GM12878 (cell line): ENCODE measurements around the gene STXBP1.

Experiments used
- EP300 ChIP-seq, 2 experiments: fragments of 150-350 bp in 1 of 2; IDR thresholded peaks; 2 replicates each; pipeline ENCODE4 v1.6.1; 2011 to 2012; ENCODE audit warnings: low read depth in 2 of 2, low read length in 2 of 2, borderline replicate concordance in 1 of 2, improper control_type of control experiment in 1 of 2, inconsistent platforms in 1 of 2; ENCODE audit not compliant: control insufficient read depth in 1 of 2
- MTA3 ChIP-seq: IDR thresholded peaks from 2 replicates; pipeline ENCODE4 v1.6.1; 2012; ENCODE audit warnings: low read length, inconsistent platforms, borderline replicate concordance
- TF ChIP-seq, protein P1 (sequence below), 3 experiments: IDR thresholded peaks in 2 of 3; conservative IDR thresholded peaks in 1 of 3; 2 replicates each; pipeline ENCODE4 v1.5.1; 2011; ENCODE audit warnings: low read depth in 3 of 3, low read length in 3 of 3, mild to moderate bottlenecking in 3 of 3, control low read depth in 2 of 3, moderate library complexity in 2 of 3, inconsistent platforms in 1 of 3, mixed read lengths in 1 of 3; ENCODE audit not compliant: control insufficient read depth in 2 of 3, insufficient read depth in 1 of 3; ENCODE audit errors: extremely low read depth in 1 of 3

DNA sequence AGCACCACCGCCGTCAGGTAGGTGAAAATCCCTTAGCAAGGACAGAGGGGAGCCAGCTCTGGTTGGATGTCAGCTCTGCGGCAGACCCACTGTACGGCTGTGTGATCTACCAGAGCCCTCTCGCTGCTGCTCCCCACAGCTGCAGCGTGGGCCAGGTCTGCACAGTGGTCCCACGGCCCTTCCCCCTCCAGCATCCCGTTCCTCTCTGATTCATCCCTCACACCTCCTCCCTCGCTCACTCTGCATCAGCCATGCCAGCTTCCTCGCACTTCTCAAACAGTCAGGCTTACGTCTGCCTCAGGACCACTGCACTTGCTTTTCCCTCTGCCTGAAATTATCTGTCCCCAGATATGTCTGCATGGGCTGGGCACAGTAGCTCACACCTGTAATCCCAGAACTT lies 68.1 kb downstream of the STXBP1 start:
- TF ChIP-seq EP300 (IDR thresholded peaks at IDR 0.05; ENCODE audit: borderline replicate concordance in 1 of 2, control insufficient read depth in 1 of 2, low read depth in 2 of 2, low read length in 2 of 2), result no peak
- no peak for TF ChIP-seq MTA3
- TF ChIP-seq, protein P1, sequence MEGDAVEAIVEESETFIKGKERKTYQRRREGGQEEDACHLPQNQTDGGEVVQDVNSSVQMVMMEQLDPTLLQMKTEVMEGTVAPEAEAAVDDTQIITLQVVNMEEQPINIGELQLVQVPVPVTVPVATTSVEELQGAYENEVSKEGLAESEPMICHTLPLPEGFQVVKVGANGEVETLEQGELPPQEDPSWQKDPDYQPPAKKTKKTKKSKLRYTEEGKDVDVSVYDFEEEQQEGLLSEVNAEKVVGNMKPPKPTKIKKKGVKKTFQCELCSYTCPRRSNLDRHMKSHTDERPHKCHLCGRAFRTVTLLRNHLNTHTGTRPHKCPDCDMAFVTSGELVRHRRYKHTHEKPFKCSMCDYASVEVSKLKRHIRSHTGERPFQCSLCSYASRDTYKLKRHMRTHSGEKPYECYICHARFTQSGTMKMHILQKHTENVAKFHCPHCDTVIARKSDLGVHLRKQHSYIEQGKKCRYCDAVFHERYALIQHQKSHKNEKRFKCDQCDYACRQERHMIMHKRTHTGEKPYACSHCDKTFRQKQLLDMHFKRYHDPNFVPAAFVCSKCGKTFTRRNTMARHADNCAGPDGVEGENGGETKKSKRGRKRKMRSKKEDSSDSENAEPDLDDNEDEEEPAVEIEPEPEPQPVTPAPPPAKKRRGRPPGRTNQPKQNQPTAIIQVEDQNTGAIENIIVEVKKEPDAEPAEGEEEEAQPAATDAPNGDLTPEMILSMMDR (IDR thresholded peaks at IDR 0.05 in 2 of 3, conservative IDR thresholded peaks at IDR 0.05 in 1 of 3; ENCODE audit: control insufficient read depth in 2 of 3, extremely low read depth in 1 of 3, insufficient read depth in 1 of 3, low read depth in 3 of 3, low read length in 3 of 3), result no peak
